ENCODE data around the gene CD47. TPM values are rescaled to one million over a fixed set of nuclear protein-coding genes. Genes with fewer than 3 reads are reported as not detected.

Gene CD47
- total and polyA plus RNA-seq, 2 donors from 2014 or later: 61.7 to 104 TPM

- H3K9me3 ChIP-seq (ENCODE audit: control insufficient read depth in 2 of 3, insufficient read depth in 1 of 3, low read length in 3 of 3): no peaks in the 10 kb centered on the region
- H3K4me1 ChIP-seq (ENCODE audit: control insufficient read depth in 2 of 3, insufficient read depth in 2 of 3, low read depth in 1 of 3, low read length in 3 of 3): no peaks in the 10 kb centered on the region
- no peaks in the 10 kb centered on the region for H3K27me3 ChIP-seq (ENCODE audit: control insufficient read depth, insufficient read depth, low read length)
- TF ChIP-seq CTCF (IDR thresholded peaks at IDR 0.05; ENCODE audit: borderline replicate concordance, extremely low read depth, insufficient read depth): no peak
- intact Hi-C loops (cut with DNase I): no loop called here
- no peak overlapping the region for H3K9ac ChIP-seq (ENCODE audit: low read length in 3 of 3)
- FAIRE-seq (no peak), DNase-seq (no peak)
- H3K36me3 ChIP-seq (ENCODE audit: control insufficient read depth in 2 of 3, insufficient read depth in 3 of 3, low read length in 3 of 3): no peaks in the 10 kb centered on the region
- H3K27ac ChIP-seq (ENCODE audit: low read depth in 2 of 2, low read length in 2 of 2): no peak overlapping the region
- H3K4me3 ChIP-seq (ENCODE audit: low read length in 3 of 3): no peak overlapping the region
Measured at GRCh38 chr3:108013141-108014055, 77.4 kb downstream of the CD47 start.

- no peak for FAIRE-seq
Measured at GRCh38 chr3:108012304-108012703, 78.5 kb downstream of the CD47 start.

GRCh38 chr3:108011616-108012015, 79.2 kb downstream of the CD47 start:
- no peak overlapping the region for H3K9ac ChIP-seq (ENCODE audit: low read length in 3 of 3)
- intact Hi-C loops (cut with DNase I): no loop called here
- no peak overlapping the region for H3K4me3 ChIP-seq (ENCODE audit: low read length in 3 of 3)
- no peaks in the 10 kb centered on the region for H3K4me1 ChIP-seq (ENCODE audit: control insufficient read depth in 2 of 3, insufficient read depth in 2 of 3, low read depth in 1 of 3, low read length in 3 of 3)
- no peak overlapping the region for H3K27ac ChIP-seq (ENCODE audit: low read depth in 2 of 2, low read length in 2 of 2)
- no peaks in the 10 kb centered on the region for H3K27me3 ChIP-seq (ENCODE audit: control insufficient read depth, insufficient read depth, low read length)
- FAIRE-seq: no peak
- no peaks in the 10 kb centered on the region for H3K36me3 ChIP-seq (ENCODE audit: control insufficient read depth in 2 of 3, insufficient read depth in 3 of 3, low read length in 3 of 3)
- no peaks in the 10 kb centered on the region for H3K9me3 ChIP-seq (ENCODE audit: control insufficient read depth in 2 of 3, insufficient read depth in 1 of 3, low read length in 3 of 3)
- no peak for TF ChIP-seq CTCF (IDR thresholded peaks at IDR 0.05; ENCODE audit: borderline replicate concordance, extremely low read depth, insufficient read depth)
- DNase-seq: no peak

More at GRCh38 chr3:108012304-108012703, 78.5 kb downstream of the CD47 start:
- Histone ChIP-seq H3K9me3 (ENCODE audit: control insufficient read depth in 2 of 3, insufficient read depth in 1 of 3, low read length in 3 of 3) (no peaks in the 10 kb centered on the region), H3K9ac (ENCODE audit: low read length in 3 of 3) (no peak overlapping the region), H3K36me3 (ENCODE audit: control insufficient read depth in 2 of 3, insufficient read depth in 3 of 3, low read length in 3 of 3) (no peaks in the 10 kb centered on the region), H3K27me3 (ENCODE audit: control insufficient read depth, insufficient read depth, low read length) (no peaks in the 10 kb centered on the region), H3K4me3 (ENCODE audit: low read length in 3 of 3) (no peak overlapping the region), H3K4me1 (ENCODE audit: control insufficient read depth in 2 of 3, insufficient read depth in 2 of 3, low read depth in 1 of 3, low read length in 3 of 3) (no peaks in the 10 kb centered on the region), H3K27ac (ENCODE audit: low read depth in 2 of 2, low read length in 2 of 2) (no peak overlapping the region)
- no peak for TF ChIP-seq CTCF (IDR thresholded peaks at IDR 0.05; ENCODE audit: borderline replicate concordance, extremely low read depth, insufficient read depth)
- no peak for DNase-seq
- intact Hi-C loops (cut with DNase I): no loop called here

Data from kidney (tissue), 14 donors.